ENCODE data around the gene FBXO15. TPM values are rescaled to one million over a fixed set of nuclear protein-coding genes. Genes with fewer than 3 reads are reported as not detected.

Gene FBXO15
- total and polyA plus RNA-seq, 3 experiments from 2014 or later: 0.55 to 1.3 (median 0.77) TPM

Other genes starting within 250 kb of the FBXO15 start
- gene TIMM21, start 689 bp upstream of the FBXO15 start, total RNA-seq: 10 to 100 TPM; 59.4 to 59.8 TPM
- 21.9 TPM for gene TIMM21, start 689 bp upstream of the FBXO15 start, polyA plus RNA-seq
- 10 to 100 TPM; 70.3 to 77.7 TPM for gene CYB5A, start 144.1 kb upstream of the FBXO15 start, total RNA-seq
- 87.8 TPM for gene CYB5A, start 144.1 kb upstream of the FBXO15 start, polyA plus RNA-seq
- gene C18orf63, start 168.0 kb upstream of the FBXO15 start, total RNA-seq: not detected
- not detected for gene C18orf63, start 168.0 kb upstream of the FBXO15 start, polyA plus RNA-seq